K562 (cell line): ENCODE measurements around the gene NDUFAF3. TPM values are rescaled to one million over a fixed set of nuclear protein-coding genes. Genes with fewer than 3 reads are reported as not detected.

Experiments
- ATF7 ChIP-seq: fragments of 450-650 bp; IDR thresholded peaks from 2 replicates; pipeline ENCODE4 v1.7.1; 2014; ENCODE audit warnings: mild to moderate bottlenecking, moderate library complexity
- CHD2 ChIP-seq: IDR thresholded peaks from 2 replicates; pipeline ENCODE4 v1.6.1; 2011; ENCODE audit warnings: low read depth, low read length
- DPF2 ChIP-seq: fragments of 450-650 bp; IDR thresholded peaks from 2 replicates; pipeline ENCODE4 v1.6.1; 2016
- E2F6 ChIP-seq, 2 experiments: IDR thresholded peaks; 2 replicates each; pipeline ENCODE4 v1.6.1; 2011; ENCODE audit warnings: borderline replicate concordance in 1 of 2, control low read depth in 1 of 2, low read depth in 1 of 2, low read length in 1 of 2, mild to moderate bottlenecking in 1 of 2, mixed read lengths in 1 of 2, moderate library complexity in 1 of 2; ENCODE audit not compliant: insufficient read depth in 1 of 2, insufficient read length in 1 of 2, poor library complexity in 1 of 2, severe bottlenecking in 1 of 2; ENCODE audit errors: extremely low read depth in 1 of 2
- EP300 ChIP-seq: IDR thresholded peaks from 2 replicates; pipeline ENCODE4 v1.6.1; 2012; ENCODE audit warnings: low read length, improper control_type of control experiment
- EP400 ChIP-seq: fragments of 450-650 bp; IDR thresholded peaks from 2 replicates; pipeline ENCODE4 v1.6.1; 2017; ENCODE audit warnings: antibody characterized with exemption, mild to moderate bottlenecking, moderate library complexity
- FOS ChIP-seq: IDR thresholded peaks from 3 replicates; pipeline ENCODE4 v1.6.1; 2011; ENCODE audit not compliant: insufficient read length; ENCODE audit errors: extremely low read depth
- GTF3C2 ChIP-seq: IDR thresholded peaks from 3 replicates; pipeline ENCODE4 v1.6.1; 2011; ENCODE audit warnings: borderline replicate concordance, mild to moderate bottlenecking, moderate library complexity; ENCODE audit not compliant: insufficient read length; ENCODE audit errors: extremely low read depth
- HDAC2 ChIP-seq: fragments of 450-650 bp; IDR thresholded peaks from 2 replicates; pipeline ENCODE4 v1.6.1; 2016; ENCODE audit warnings: mild to moderate bottlenecking
- JUND ChIP-seq, 2 experiments: IDR thresholded peaks; 2 replicates in 1 of 2; 3 replicates in 1 of 2; pipeline ENCODE4 v1.6.1; 2011; ENCODE audit warnings: borderline replicate concordance in 2 of 2, low read depth in 2 of 2, low read length in 2 of 2, improper control_type of control experiment in 1 of 2, missing biosample characterization in 1 of 2, missing genetic modification characterization in 1 of 2, missing genetic modification reagents in 1 of 2
- MCM3 ChIP-seq: fragments of 450-650 bp; IDR thresholded peaks from 2 replicates; pipeline ENCODE4 v1.6.1; 2016
- NFE2 ChIP-seq: IDR thresholded peaks from 2 replicates; pipeline ENCODE4 v1.6.1; 2014; ENCODE audit warnings: antibody characterized with exemption, low read depth
- RCOR1 ChIP-seq, 2 experiments: IDR thresholded peaks; 2 replicates each; pipeline ENCODE4 v1.6.1; 2012; ENCODE audit warnings: low read depth in 2 of 2, low read length in 2 of 2, borderline replicate concordance in 1 of 2, improper control_type of control experiment in 1 of 2
- SPI1 ChIP-seq: IDR thresholded peaks from 2 replicates; pipeline ENCODE4 v1.6.1; 2011; ENCODE audit warnings: low read depth, low read length, control low read depth, borderline replicate concordance
- TBL1XR1 ChIP-seq, 2 experiments: IDR thresholded peaks; 2 replicates each; pipeline ENCODE4 v1.6.1; 2012; ENCODE audit warnings: improper control_type of control experiment in 2 of 2, low read length in 2 of 2, mild to moderate bottlenecking in 1 of 2
- TCFL5 ChIP-seq: fragments of 250-450 bp; sonication (Bioruptor Pico); conservative IDR thresholded peaks from 2 replicates; pipeline ENCODE4 v1.6.1; 2021; ENCODE audit warnings: mild to moderate bottlenecking, moderate library complexity, matching md5 sums
- XRCC5 ChIP-seq: fragments of 200-400 bp; formaldehyde crosslinking; IDR thresholded peaks from 2 replicates; pipeline ENCODE4 v1.6.1; 2017; ENCODE audit warnings: low read depth, mild to moderate bottlenecking, low read length
- ZBTB33 ChIP-seq: sonication (generic); formaldehyde crosslinking; IDR thresholded peaks from 2 replicates; pipeline ENCODE4 v1.8.1; 2023; ENCODE audit warnings: mild to moderate bottlenecking, missing genetic modification reagents
- ZNF280A ChIP-seq: fragments of 450-650 bp; IDR thresholded peaks from 2 replicates; pipeline ENCODE4 v1.6.1; 2018; ENCODE audit warnings: mild to moderate bottlenecking, low read depth; ENCODE audit not compliant: partially characterized antibody
- polyA plus RNA-seq, 8 experiments: library from polyadenylated mRNA; depleted of rRNA in 4 of 8; stranded (reverse) in 5 of 8; unstranded in 3 of 8; fragments of >200 nt; fragmentation: Nextera tagmentation in 2 of 8; fragmentation: Illumina TruSeq in 1 of 8; extraction: Ambion mirVana in 2 of 8; extraction: Trizol in 1 of 8; gene quantifications; 2 replicates each; pipeline versions ENCODE4 v1.2.1 to v1.2.3, GENCODE V29; 2011 to 2014; ENCODE audit warnings: inconsistent platforms in 1 of 8, missing spikeins in 1 of 8
- total RNA-seq, 7 experiments: library from RNA; depleted of rRNA in 6 of 7; stranded (reverse); fragments of >200 nt in 6 of 7; fragmentation: Illumina TruSeq in 2 of 7; extraction: Trizol in 2 of 7; gene quantifications; 2 replicates each; pipeline versions ENCODE4 v1.2.1 to v1.2.3, GENCODE V29; 2011 to 2021; ENCODE audit warnings: low replicate concordance in 1 of 7

Gene NDUFAF3
- total and polyA plus RNA-seq, 9 of the 15 experiments (the other 6 are each of a cell fraction or from before 2014, with no cell fraction given), result 17.0 to 127 (median 36.3) TPM

GRCh38 chr3:48989796-48990635 is 31.9 kb upstream of the NDUFAF3 start, which contains the start of gene P4HTM (continued):
- TF ChIP-seq ZNF280A (no peak), TBL1XR1 (IDR thresholded peaks at IDR 0.05; ENCODE audit: low read length in 2 of 2) (peak in 1 of 2 experiments; percentile 60; a peak in 1 of 4 replicates), XRCC5 (peak; percentile 44; the same call in 1 of the 2 replicates), HDAC2 (no peak), MCM3 (no peak), EP300 (peak; percentile 49; the same call in 1 of the 2 replicates), NFE2 (peak; percentile 70; the same call in 1 of the 2 replicates), EP400 (no peak; the same call in 1 of the 2 replicates), ATF7 (peak; percentile 65; the same call in 1 of the 2 replicates), GTF3C2 (no peak), E2F6 (IDR thresholded peaks at IDR 0.05; ENCODE audit: borderline replicate concordance in 1 of 2, extremely low read depth in 1 of 2, insufficient read depth in 1 of 2, insufficient read length in 1 of 2, low read depth in 1 of 2, low read length in 1 of 2, poor library complexity in 1 of 2, severe bottlenecking in 1 of 2) (no peak), RCOR1 (IDR thresholded peaks at IDR 0.05; ENCODE audit: borderline replicate concordance in 1 of 2, low read depth in 2 of 2, low read length in 2 of 2) (peak in 1 of 2 experiments; percentile 67; a peak in 1 of 4 replicates), CHD2 (peak; percentile 45; the same call in 1 of the 2 replicates), FOS (peak; percentile 24), SPI1 (no peak), ZBTB33 (CRISPR knock-in tag) (peak; percentile 94), JUND (IDR thresholded peaks at IDR 0.05; ENCODE audit: borderline replicate concordance, low read depth, low read length) (peak; percentile 98), JUND (tag; IDR thresholded peaks at IDR 0.05; ENCODE audit: borderline replicate concordance, low read depth, low read length) (peak; percentile 92; the same call in 1 of the 3 replicates), TCFL5 (CRISPR knock-in tag) (no peak), DPF2 (peak; percentile 90; the same call in 1 of the 2 replicates)
